Mammary epithelial cell (primary cell): ENCODE measurements around the gene RAB23.

Experiments
- EZH2 ChIP-seq: IDR thresholded peaks from 2 replicates; pipeline ENCODE4 v1.6.1; 2012; ENCODE audit warnings: low read length, inconsistent platforms, borderline replicate concordance
- TF ChIP-seq, protein P1 (sequence below), 2 donors: IDR thresholded peaks in 1 of 2; conservative IDR thresholded peaks in 1 of 2; 2 replicates each; pipeline ENCODE4 v1.5.1; 2011 to 2012; ENCODE audit warnings: inconsistent platforms in 2 of 2, low read length in 2 of 2, mild to moderate bottlenecking in 2 of 2, control low read depth in 1 of 2, low read depth in 1 of 2; ENCODE audit not compliant: insufficient read depth in 1 of 2; ENCODE audit errors: extremely low read depth in 1 of 2

DNA sequence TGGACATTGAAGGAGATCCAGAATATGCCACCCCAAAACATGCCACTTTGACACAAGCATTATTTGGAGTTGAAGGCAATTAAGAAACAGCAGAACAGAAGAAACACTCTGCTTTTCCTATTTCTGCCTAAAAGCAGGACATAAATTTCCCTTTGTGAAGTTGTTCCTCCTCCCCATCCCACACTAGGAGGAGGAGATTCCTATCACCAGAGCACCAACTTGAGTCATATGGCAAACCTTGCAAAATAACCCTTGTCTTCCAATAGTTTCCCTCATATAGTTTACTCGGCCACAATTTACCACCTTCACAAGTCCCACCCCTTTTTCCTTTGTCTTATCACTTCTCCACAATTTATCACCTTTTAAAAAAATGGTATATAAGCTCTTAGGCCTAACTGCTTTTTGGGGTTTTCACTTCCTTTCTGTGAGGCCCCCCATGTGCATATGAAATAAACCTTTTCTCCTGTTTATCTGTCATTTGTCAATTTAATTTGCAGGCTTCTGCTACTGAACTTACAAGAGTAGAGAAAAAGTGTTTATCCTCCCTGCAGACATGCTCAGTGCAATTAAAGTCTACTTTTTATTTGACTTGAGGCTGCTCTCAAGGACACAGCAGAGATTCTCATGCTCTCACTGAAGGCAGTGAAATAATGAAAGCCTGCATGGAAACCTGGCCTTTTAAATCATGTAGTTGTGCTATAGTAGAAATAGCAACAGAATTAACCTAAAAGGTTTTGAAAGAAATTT, 2.8 kb upstream of the RAB23 start:
- TF ChIP-seq, protein P1, sequence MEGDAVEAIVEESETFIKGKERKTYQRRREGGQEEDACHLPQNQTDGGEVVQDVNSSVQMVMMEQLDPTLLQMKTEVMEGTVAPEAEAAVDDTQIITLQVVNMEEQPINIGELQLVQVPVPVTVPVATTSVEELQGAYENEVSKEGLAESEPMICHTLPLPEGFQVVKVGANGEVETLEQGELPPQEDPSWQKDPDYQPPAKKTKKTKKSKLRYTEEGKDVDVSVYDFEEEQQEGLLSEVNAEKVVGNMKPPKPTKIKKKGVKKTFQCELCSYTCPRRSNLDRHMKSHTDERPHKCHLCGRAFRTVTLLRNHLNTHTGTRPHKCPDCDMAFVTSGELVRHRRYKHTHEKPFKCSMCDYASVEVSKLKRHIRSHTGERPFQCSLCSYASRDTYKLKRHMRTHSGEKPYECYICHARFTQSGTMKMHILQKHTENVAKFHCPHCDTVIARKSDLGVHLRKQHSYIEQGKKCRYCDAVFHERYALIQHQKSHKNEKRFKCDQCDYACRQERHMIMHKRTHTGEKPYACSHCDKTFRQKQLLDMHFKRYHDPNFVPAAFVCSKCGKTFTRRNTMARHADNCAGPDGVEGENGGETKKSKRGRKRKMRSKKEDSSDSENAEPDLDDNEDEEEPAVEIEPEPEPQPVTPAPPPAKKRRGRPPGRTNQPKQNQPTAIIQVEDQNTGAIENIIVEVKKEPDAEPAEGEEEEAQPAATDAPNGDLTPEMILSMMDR (conservative IDR thresholded peaks at IDR 0.05 in 1 of 2, IDR thresholded peaks at IDR 0.05 in 1 of 2; ENCODE audit: extremely low read depth in 1 of 2, insufficient read depth in 1 of 2, low read depth in 1 of 2, low read length in 2 of 2) = no peak
- TF ChIP-seq EZH2 = no peak
